K562 (cell line): ENCODE data around the gene RALGPS1. TPM values are rescaled to one million over a fixed set of nuclear protein-coding genes. Genes with fewer than 3 reads are reported as not detected.

ENCODE experiments used
- KAT7 ChIP-seq: sonication (generic); formaldehyde crosslinking; IDR thresholded peaks from 2 replicates; pipeline ENCODE4 v1.8.0; 2022; ENCODE audit warnings: missing genetic modification reagents, mild to moderate bottlenecking, borderline replicate concordance
- KDM1A ChIP-seq, 2 experiments: fragments of 450-650 bp; IDR thresholded peaks; 2 replicates each; pipeline ENCODE4 v1.6.1; 2016; ENCODE audit warnings: mild to moderate bottlenecking in 2 of 2
- RERE ChIP-seq: sonication (generic); formaldehyde crosslinking; IDR thresholded peaks from 2 replicates; pipeline ENCODE4 v1.8.0; 2023; ENCODE audit warnings: missing genetic modification reagents, mild to moderate bottlenecking, borderline replicate concordance
- polyA plus RNA-seq, 8 experiments: library from polyadenylated mRNA; depleted of rRNA in 4 of 8; stranded (reverse) in 5 of 8; unstranded in 3 of 8; fragments of >200 nt; fragmentation: Nextera tagmentation in 2 of 8; fragmentation: Illumina TruSeq in 1 of 8; extraction: Ambion mirVana in 2 of 8; extraction: Trizol in 1 of 8; gene quantifications; 2 replicates each; pipeline versions ENCODE4 v1.2.1 to v1.2.3, GENCODE V29; 2011 to 2014; ENCODE audit warnings: inconsistent platforms in 1 of 8, missing spikeins in 1 of 8
- total RNA-seq, 7 experiments: library from RNA; depleted of rRNA in 6 of 7; stranded (reverse); fragments of >200 nt in 6 of 7; fragmentation: Illumina TruSeq in 2 of 7; extraction: Trizol in 2 of 7; gene quantifications; 2 replicates each; pipeline versions ENCODE4 v1.2.1 to v1.2.3, GENCODE V29; 2011 to 2021; ENCODE audit warnings: low replicate concordance in 1 of 7

RALGPS1 gene
- total and polyA plus RNA-seq, 9 of the 15 experiments (the other 6 are each of a cell fraction or from before 2014, with no cell fraction given), result 0.04 to 2.6 (median 1.5) TPM

- no peak for TF ChIP-seq KAT7 (CRISPR knock-in tag)
- TF ChIP-seq RERE, result no peak
- no peak for TF ChIP-seq KDM1A (IDR thresholded peaks at IDR 0.05)
Observed at GRCh38 chr9:127087836-127088235, 173.3 kb downstream of the RALGPS1 start (continued).
